ENCODE data around the gene FRMD8. TPM values are rescaled to one million over a fixed set of nuclear protein-coding genes. Genes with fewer than 3 reads are reported as not detected.

The FRMD8 gene
- total RNA-seq, 1 donor from 2014 or later = 39.7 TPM

DNA sequence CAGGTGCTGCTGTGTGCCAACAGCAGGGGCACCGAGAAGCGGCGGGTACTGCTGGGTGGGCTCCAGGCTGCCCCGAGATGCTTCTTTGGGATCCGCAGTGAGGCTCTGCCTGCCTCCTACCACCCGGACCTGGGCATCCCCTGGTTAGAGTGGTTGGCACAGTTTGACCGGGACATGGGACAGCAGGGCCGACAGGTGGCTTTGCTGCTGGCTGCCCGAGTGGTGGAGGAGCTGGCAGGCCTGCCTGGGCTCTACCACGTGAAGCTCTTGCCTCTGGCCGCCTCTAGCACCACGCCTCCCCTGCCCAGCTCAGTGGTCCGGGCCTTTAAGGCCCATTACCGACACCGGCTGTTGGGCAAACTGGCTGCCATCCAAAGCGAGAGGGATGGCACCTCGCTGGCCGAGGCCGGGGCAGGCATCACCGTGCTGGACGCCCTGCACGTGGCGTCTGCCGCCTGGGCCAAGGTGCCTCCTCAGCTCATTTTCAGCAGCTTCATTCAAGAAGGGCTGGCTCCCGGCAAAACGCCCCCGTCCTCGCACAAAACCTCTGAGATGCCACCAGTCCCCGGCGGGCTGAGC, 30.0 kb upstream of the FRMD8 start:
- Mint-ChIP-seq H3K4me1 (ENCODE audit: low read depth) (peaks cover 13% of the 10 kb centered on the region), H3K36me3 (ENCODE audit: low read depth) (peaks cover 13% of the 10 kb centered on the region), H3K27ac (no peak overlapping the region), H3K9me3 (no peaks in the 10 kb centered on the region), H3K4me3 (ENCODE audit: low read depth) (peak overlapping the region; percentile 55), H3K27me3 (ENCODE audit: low read depth) (peaks cover 11% of the 10 kb centered on the region)
- no peak for DNase-seq (ENCODE audit: low spot score)
- intact Hi-C loops (cut with micrococcal nuclease) = no loop called here

DNA sequence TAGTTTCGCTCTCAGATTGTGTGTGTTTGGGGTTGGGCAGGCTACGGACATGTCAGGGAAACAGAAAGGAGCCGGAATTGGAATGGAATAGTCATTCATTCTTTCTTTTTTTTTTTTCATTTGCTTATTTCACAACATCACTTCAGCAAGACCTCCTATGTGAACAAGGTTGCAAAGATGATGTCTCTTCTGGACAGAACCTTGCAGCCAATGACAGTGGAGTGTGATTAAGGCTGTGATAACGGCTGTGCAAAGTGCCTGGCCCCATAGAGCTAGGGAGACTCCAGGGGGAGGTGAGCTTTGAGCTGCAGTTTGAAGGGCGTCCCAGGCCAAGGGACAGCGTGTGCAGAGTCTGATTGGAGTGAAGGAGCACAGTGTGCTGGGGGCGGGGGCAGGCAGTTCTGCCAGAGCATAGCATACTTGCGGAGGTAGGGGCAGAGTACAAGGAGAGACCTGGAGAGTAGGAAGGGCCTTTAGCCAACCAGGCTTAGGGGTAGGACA, 28.5 kb upstream of the FRMD8 start:
- H3K27me3 Mint-ChIP-seq (ENCODE audit: low read depth) = peaks cover 11% of the 10 kb centered on the region
- no peak overlapping the region for H3K27ac Mint-ChIP-seq
- intact Hi-C loops (cut with micrococcal nuclease) = no loop called here
- H3K4me1 Mint-ChIP-seq (ENCODE audit: low read depth) = peaks cover 17% of the 10 kb centered on the region
- no peak for DNase-seq (ENCODE audit: low spot score)
- H3K9me3 Mint-ChIP-seq = no peaks in the 10 kb centered on the region
- no peaks in the 10 kb centered on the region for H3K36me3 Mint-ChIP-seq (ENCODE audit: low read depth)
- H3K4me3 Mint-ChIP-seq (ENCODE audit: low read depth) = no peak overlapping the region

DNA sequence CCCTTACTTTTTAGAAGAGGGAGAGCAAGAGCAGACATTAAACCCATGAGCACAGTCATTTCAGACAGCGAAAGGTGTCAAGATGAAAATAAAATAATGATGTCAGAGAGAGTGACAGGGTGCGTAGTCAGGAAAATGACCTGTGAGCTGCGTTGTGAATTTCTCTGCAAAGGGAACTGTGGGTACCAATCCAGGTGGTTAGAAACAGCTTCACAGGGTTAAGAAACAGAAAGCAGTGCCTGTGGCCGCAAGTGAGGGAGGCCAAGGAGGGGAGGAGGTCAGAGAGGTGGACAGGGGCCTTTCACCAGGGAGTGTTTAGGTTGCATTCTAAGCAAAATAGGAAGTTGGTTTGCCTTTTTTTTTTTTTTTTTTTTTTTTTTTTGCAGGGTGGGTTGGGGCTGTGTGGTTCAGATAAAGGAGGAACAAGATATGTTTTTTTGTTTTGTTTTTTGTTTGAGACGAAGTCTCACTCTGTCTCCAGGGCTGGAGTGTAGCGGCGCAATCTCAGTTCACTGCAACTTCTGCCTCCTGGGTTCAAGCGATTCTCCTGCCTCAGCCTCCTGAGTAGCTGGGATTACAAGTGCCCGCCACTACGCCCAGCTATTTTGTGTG, 24.0 kb upstream of the FRMD8 start:
- DNase-seq (ENCODE audit: low spot score) = no peak
- Mint-ChIP-seq H3K4me3 (ENCODE audit: low read depth) (no peak overlapping the region), H3K27ac (no peak overlapping the region), H3K9me3 (no peaks in the 10 kb centered on the region), H3K36me3 (ENCODE audit: low read depth) (no peaks in the 10 kb centered on the region), H3K4me1 (ENCODE audit: low read depth) (peaks cover 9% of the 10 kb centered on the region), H3K27me3 (ENCODE audit: low read depth) (peaks cover 4% of the 10 kb centered on the region)
- intact Hi-C loops (cut with micrococcal nuclease) = no loop called here

DNA sequence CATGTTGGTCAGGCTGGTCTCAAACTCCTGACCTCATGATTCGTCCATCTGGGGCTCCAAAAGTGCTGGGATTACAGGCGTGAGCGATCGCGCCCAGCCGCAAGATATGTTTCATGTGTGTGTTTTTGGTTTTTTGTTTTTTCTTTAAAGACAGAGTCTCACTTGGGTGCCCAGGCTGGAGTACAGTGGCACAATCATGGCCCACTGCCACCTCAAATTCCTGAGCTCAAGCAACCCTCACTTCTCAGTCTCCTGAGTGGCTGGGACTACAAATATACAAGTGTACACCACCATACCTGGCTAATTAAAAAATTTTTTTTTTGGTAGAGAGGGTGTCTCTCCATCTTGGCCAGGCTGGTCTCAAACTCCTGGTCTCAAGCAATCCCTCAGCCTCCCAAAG, 23.5 kb upstream of the FRMD8 start:
- no peak for DNase-seq (ENCODE audit: low spot score)
- Mint-ChIP-seq H3K27me3 (ENCODE audit: low read depth) (peaks cover 3% of the 10 kb centered on the region), H3K4me1 (ENCODE audit: low read depth) (peaks cover 7% of the 10 kb centered on the region), H3K4me3 (ENCODE audit: low read depth) (no peak overlapping the region), H3K27ac (no peak overlapping the region), H3K9me3 (no peaks in the 10 kb centered on the region), H3K36me3 (ENCODE audit: low read depth) (no peaks in the 10 kb centered on the region)
- intact Hi-C loops (cut with micrococcal nuclease) = no loop called here

DNA sequence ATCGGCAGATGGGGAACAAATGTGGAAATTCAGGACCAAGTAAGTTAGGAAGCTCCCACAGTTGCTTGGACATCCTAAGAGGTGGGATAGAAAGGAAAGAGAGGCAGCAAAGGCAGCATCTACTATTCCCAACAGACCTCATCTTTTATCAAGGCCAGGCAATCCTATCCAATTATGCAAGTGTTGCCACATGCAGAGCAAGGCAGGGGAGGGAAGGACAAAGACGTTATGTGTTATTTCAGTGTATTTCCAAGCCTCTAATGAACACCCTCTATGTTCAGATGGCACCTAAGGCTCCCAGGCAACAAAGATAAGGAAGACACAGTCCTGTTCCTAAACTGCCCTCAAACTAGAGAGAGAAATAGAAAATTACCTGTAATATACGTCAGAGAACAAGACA, 22.7 kb upstream of the FRMD8 start:
- DNase-seq (ENCODE audit: low spot score) = no peak
- Mint-ChIP-seq H3K36me3 (ENCODE audit: low read depth) (no peaks in the 10 kb centered on the region), H3K4me1 (ENCODE audit: low read depth) (peaks cover 6% of the 10 kb centered on the region), H3K9me3 (no peaks in the 10 kb centered on the region), H3K27ac (no peak overlapping the region), H3K4me3 (ENCODE audit: low read depth) (no peak overlapping the region), H3K27me3 (ENCODE audit: low read depth) (no peaks in the 10 kb centered on the region)
- intact Hi-C loops (cut with micrococcal nuclease) = no loop called here

DNA sequence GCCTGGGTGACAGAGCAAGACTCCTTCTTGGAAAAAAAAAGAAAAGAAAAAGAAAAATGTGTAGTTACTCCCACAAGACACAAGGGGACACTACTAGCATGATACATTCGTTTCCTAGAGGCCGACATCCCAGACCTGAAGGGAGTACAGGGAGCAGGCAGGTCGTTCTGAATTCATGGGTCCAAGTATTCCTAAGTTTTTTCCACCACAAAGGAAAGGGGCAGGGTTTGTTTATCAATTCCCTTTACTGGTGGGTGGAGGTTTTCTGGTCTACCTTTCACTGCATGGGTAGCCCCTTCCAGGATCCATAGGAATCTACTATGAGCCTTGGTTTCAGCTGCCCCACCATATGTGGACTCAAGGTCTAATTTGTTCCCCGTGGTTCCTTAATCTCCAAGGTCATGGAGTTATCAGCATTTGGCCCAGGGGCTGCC, 20.1 kb upstream of the FRMD8 start:
- H3K4me3 Mint-ChIP-seq (ENCODE audit: low read depth) = no peak overlapping the region

DNA sequence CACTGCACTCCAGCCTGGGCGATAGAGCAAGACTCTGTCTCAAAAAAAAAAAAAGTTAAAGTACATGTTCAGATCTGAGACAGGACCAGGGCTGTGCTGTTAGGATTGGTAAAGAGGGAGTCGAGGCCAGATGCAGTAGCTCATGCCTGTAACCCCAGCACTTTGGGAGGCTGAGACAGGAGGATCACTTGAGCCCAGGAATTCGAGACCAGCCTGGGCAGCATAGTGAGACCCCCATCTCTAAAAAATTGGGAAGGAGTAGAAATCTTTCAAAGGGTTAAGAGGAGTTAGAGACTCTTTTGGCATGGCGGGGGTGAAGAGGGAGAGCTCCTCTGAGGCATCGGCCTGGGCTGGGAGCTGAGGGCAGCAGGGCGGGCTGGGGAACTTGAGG, 15.8 kb upstream of the FRMD8 start:
- H3K36me3 Mint-ChIP-seq (ENCODE audit: low read depth) = no peaks in the 10 kb centered on the region
- H3K27ac Mint-ChIP-seq = no peak overlapping the region
- H3K4me1 Mint-ChIP-seq (ENCODE audit: low read depth) = peaks cover 3% of the 10 kb centered on the region
- no peak overlapping the region for H3K4me3 Mint-ChIP-seq (ENCODE audit: low read depth)
- DNase-seq (ENCODE audit: low spot score) = no peak
- no peaks in the 10 kb centered on the region for H3K27me3 Mint-ChIP-seq (ENCODE audit: low read depth)
- H3K9me3 Mint-ChIP-seq = no peaks in the 10 kb centered on the region
- intact Hi-C loops (cut with micrococcal nuclease) = no loop called here

More for the DNA sequence above, 20.1 kb upstream of the FRMD8 start:
- DNase-seq (ENCODE audit: low spot score) = no peak
- no peaks in the 10 kb centered on the region for H3K9me3 Mint-ChIP-seq
- intact Hi-C loops (cut with micrococcal nuclease) = loop anchor here (1.0 to 2.0 kb wide), 2 partner anchors 66 to 144 kb away; no protein-coding TSS in a partner anchor
- no peaks in the 10 kb centered on the region for H3K27me3 Mint-ChIP-seq (ENCODE audit: low read depth)
- H3K4me1 Mint-ChIP-seq (ENCODE audit: low read depth) = peaks cover 6% of the 10 kb centered on the region
- H3K36me3 Mint-ChIP-seq (ENCODE audit: low read depth) = no peaks in the 10 kb centered on the region
- H3K27ac Mint-ChIP-seq = no peak overlapping the region

DNA sequence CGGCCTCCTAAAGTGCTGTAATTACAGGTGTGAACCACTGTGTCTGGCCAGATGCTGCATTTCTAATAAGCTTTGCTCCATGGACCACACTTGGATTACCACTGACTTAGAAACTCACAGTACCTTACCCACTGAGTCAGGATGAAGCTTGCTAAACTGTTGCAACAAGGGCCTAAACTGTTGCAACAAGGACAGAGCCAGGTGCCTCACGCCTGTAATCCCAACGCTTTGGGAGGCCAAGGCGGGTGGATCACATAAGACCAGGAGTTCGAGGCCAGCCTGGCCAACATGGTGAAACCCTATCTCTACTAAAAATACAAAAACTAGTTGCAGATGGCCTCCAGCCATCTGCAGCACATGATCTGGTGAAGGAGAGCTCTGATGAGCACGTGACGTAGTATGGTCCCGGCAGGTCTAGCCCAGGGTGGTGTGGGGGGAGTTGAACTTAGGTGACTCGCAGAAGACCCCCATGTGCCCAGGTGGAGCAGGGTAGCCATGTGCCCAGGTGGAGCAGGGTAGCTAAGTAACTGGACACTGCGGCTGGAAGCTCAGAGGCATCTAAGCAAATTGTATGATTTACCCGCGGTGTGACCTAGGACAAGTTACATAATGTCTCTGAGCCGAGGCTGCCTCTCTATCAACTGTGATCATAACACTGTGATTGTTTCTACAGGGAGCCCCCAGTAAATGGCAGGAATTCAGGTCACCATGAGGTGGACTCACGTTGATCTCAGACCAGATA, 12.4 kb upstream of the FRMD8 start:
- Mint-ChIP-seq H3K9me3 (no peaks in the 10 kb centered on the region), H3K36me3 (ENCODE audit: low read depth) (no peaks in the 10 kb centered on the region), H3K4me3 (ENCODE audit: low read depth) (no peak overlapping the region), H3K4me1 (ENCODE audit: low read depth) (no peaks in the 10 kb centered on the region), H3K27me3 (ENCODE audit: low read depth) (no peaks in the 10 kb centered on the region), H3K27ac (no peak overlapping the region)
- intact Hi-C loops (cut with micrococcal nuclease) = no loop called here
- DNase-seq (ENCODE audit: low spot score) = no peak

DNA sequence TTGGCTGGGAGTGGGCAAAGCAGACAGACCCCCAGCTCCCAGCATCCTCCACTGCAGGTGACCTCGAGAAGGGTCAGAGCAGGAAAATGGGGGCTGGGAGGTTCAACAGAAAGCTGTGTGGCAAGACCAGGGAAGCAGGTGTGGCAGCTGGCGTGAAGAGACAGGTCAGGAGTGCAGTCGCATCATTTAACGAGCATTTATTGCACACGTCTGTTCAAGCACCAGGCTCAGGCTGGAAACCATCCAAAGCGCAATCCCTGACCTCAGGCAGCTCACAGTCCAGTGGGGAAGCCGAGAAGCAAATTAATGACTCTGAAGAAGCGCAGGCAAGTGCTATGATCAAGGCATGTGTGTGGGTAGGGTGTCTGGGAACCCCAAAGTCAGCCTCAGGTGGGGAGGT, 11.4 kb upstream of the FRMD8 start:
- H3K27me3 Mint-ChIP-seq (ENCODE audit: low read depth) = no peaks in the 10 kb centered on the region
- H3K27ac Mint-ChIP-seq = no peak overlapping the region
- DNase-seq (ENCODE audit: low spot score) = no peak
- no peaks in the 10 kb centered on the region for H3K9me3 Mint-ChIP-seq
- intact Hi-C loops (cut with micrococcal nuclease) = no loop called here
- H3K4me1 Mint-ChIP-seq (ENCODE audit: low read depth) = no peaks in the 10 kb centered on the region
- no peak overlapping the region for H3K4me3 Mint-ChIP-seq (ENCODE audit: low read depth)
- no peaks in the 10 kb centered on the region for H3K36me3 Mint-ChIP-seq (ENCODE audit: low read depth)

DNA sequence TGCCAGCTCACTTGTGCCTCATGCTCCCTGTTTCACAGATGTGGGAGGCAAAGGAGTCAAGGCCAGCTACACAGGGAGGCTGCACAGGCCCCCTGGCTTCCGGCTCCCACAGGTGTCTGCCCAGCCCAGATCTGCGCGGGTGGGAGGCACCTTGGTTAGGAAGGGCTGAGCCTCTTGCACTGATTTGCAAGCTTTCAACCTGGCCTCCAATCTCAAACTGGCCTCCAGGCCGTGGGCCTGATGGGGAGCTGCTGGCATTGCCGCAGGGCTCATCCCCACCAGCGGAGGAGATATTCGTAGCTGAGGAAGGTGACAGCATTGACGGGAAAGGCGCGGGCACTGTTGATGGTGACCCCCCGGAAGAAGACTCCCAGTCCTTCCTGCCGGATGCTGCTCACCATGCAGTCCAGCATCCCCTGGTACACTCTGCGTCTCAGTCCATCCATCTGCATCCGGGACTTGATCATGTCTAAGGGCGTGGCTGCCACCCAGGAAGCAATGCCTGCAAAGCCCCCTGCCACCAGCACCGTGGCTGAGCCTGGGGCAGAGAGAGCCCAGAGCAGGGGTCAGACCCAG, 10.2 kb upstream of the FRMD8 start:
- H3K4me3 Mint-ChIP-seq (ENCODE audit: low read depth) = no peak overlapping the region
- H3K27me3 Mint-ChIP-seq (ENCODE audit: low read depth) = no peaks in the 10 kb centered on the region
- H3K27ac Mint-ChIP-seq = no peak overlapping the region

DNA sequence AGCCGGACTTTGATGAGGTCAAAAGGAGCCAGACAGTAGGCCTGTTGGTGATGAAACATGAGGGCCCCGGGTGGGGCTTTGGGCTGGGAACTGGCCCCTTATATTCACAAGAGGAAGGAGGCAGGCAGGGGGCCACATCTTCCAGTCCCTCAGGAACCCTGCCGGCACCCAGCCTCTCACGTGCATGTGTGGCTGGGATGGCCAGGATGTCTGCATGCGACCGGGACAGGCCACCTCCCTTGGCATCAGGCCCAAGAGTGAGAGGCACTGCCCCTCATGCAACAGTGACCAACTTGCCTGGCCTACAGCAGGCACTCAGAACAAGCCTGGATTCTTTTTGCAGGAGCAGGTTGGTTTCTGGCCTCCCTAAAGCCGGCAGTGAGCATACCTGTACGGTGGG, 9.4 kb upstream of the FRMD8 start:
- Mint-ChIP-seq H3K4me1 (ENCODE audit: low read depth) (peaks cover 9% of the 10 kb centered on the region), H3K27me3 (ENCODE audit: low read depth) (no peaks in the 10 kb centered on the region), H3K9me3 (no peaks in the 10 kb centered on the region), H3K27ac (no peak overlapping the region), H3K36me3 (ENCODE audit: low read depth) (no peaks in the 10 kb centered on the region), H3K4me3 (ENCODE audit: low read depth) (no peak overlapping the region)
- DNase-seq (ENCODE audit: low spot score) = no peak
- intact Hi-C loops (cut with micrococcal nuclease) = no loop called here

More for the DNA sequence above, 10.2 kb upstream of the FRMD8 start:
- intact Hi-C loops (cut with micrococcal nuclease) = no loop called here
- H3K36me3 Mint-ChIP-seq (ENCODE audit: low read depth) = no peaks in the 10 kb centered on the region
- DNase-seq (ENCODE audit: low spot score) = no peak
- H3K9me3 Mint-ChIP-seq = no peaks in the 10 kb centered on the region
- peaks cover 2% of the 10 kb centered on the region for H3K4me1 Mint-ChIP-seq (ENCODE audit: low read depth)

DNA sequence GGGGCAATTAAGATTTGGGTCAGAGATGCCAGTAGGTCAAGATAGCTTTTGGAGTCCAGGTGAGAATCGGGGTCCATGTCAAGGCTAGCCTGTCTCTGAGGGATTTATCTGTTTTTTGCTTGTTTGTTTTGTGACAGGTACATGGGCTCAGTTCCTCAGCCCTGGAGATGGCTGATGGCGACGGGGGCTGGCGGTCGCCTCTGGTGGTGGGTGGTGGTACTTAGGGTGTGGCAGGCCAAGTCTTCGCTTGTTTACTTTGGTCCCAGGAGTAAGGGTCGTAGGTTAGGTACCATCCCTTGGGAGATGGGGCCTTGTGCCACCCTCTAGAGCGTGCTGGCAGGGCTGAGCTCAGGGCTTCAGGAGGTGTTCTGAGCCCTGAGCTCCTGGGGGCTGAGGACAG, 8.7 kb upstream of the FRMD8 start:
- peaks cover 13% of the 10 kb centered on the region for H3K4me1 Mint-ChIP-seq (ENCODE audit: low read depth)

More for the DNA sequence above, 8.7 kb upstream of the FRMD8 start:
- no peaks in the 10 kb centered on the region for H3K36me3 Mint-ChIP-seq (ENCODE audit: low read depth)
- intact Hi-C loops (cut with micrococcal nuclease) = no loop called here
- no peak for DNase-seq (ENCODE audit: low spot score)
- H3K4me3 Mint-ChIP-seq (ENCODE audit: low read depth) = no peak overlapping the region
- H3K27ac Mint-ChIP-seq = no peak overlapping the region
- no peaks in the 10 kb centered on the region for H3K9me3 Mint-ChIP-seq
- no peaks in the 10 kb centered on the region for H3K27me3 Mint-ChIP-seq (ENCODE audit: low read depth)

Data from activated T-helper 2 cell treated with anti-CD3 and anti-CD28 coated beads, Interferon-gamma antibody, Interleukin-2, Interleukin-4, amounts not matched to agents 10 μg/mL and 5 μg/mL and 100 μg/mL, durations not matched to agents 14 hours and 24 hours and 36 hours (primary cell).